Stomach smooth muscle (tissue), 2 donors: ENCODE measurements around the gene RELL2.

Experiments
- H3K27ac ChIP-seq: one replicate; pipeline ENCODE4 v1.7.0; 2013; ENCODE audit warnings: mild to moderate bottlenecking, low read length, inconsistent platforms
- H3K27me3 ChIP-seq, 2 donors: one replicate each; pipeline ENCODE4 v1.7.0; 2013; ENCODE audit warnings: low read length in 2 of 2; ENCODE audit not compliant: insufficient read depth in 2 of 2, control insufficient read depth in 1 of 2
- H3K36me3 ChIP-seq, 2 donors: one replicate each; pipeline ENCODE4 v1.7.0; 2013; ENCODE audit warnings: low read length in 2 of 2; ENCODE audit not compliant: control insufficient read depth in 2 of 2, insufficient read depth in 2 of 2
- H3K4me1 ChIP-seq: one replicate; pipeline ENCODE4 v1.7.0; 2013; ENCODE audit warnings: low read length; ENCODE audit not compliant: control insufficient read depth, insufficient read depth
- H3K4me3 ChIP-seq, 2 donors: one replicate each; pipeline ENCODE4 v1.7.0; 2013; ENCODE audit warnings: low read length in 2 of 2
- H3K9ac ChIP-seq, 2 donors: one replicate each; pipeline ENCODE4 v1.7.0; 2013; ENCODE audit warnings: low read length in 2 of 2, mild to moderate bottlenecking in 1 of 2
- H3K9me3 ChIP-seq, 2 donors: one replicate each; pipeline ENCODE4 v1.7.0; 2013; ENCODE audit warnings: low read length in 2 of 2; ENCODE audit not compliant: control insufficient read depth in 2 of 2
- donor health status: healthy.
- donor health status: Pancreatic carcinoma.

The RELL2 gene

GRCh38 chr5:141663506-141663905 lies 26.7 kb downstream of the RELL2 start:
- H3K9ac ChIP-seq: no peak overlapping the region
- no peaks in the 10 kb centered on the region for H3K27me3 ChIP-seq
- no peak overlapping the region for H3K27ac ChIP-seq
- no peaks in the 10 kb centered on the region for H3K4me1 ChIP-seq
- no peak overlapping the region for H3K4me3 ChIP-seq
- H3K9me3 ChIP-seq: no peaks in the 10 kb centered on the region
- H3K36me3 ChIP-seq: no peaks in the 10 kb centered on the region

GRCh38 chr5:141664733-141665461 lies 28.1 kb downstream of the RELL2 start:
- no peak overlapping the region for H3K27ac ChIP-seq
- no peaks in the 10 kb centered on the region for H3K9me3 ChIP-seq
- H3K9ac ChIP-seq: no peak overlapping the region
- H3K36me3 ChIP-seq: no peaks in the 10 kb centered on the region
- H3K27me3 ChIP-seq: no peaks in the 10 kb centered on the region
- no peak overlapping the region for H3K4me3 ChIP-seq
- no peaks in the 10 kb centered on the region for H3K4me1 ChIP-seq

GRCh38 chr5:141665995-141666940 lies 29.5 kb downstream of the RELL2 start:
- H3K4me3 ChIP-seq: no peak overlapping the region
- H3K36me3 ChIP-seq: no peaks in the 10 kb centered on the region

GRCh38 chr5:141668601-141669265 lies 31.9 kb downstream of the RELL2 start:
- no peaks in the 10 kb centered on the region for H3K4me1 ChIP-seq
- no peak overlapping the region for H3K9ac ChIP-seq
- H3K27me3 ChIP-seq: no peaks in the 10 kb centered on the region
- H3K27ac ChIP-seq: no peak overlapping the region
- no peaks in the 10 kb centered on the region for H3K36me3 ChIP-seq
- no peaks in the 10 kb centered on the region for H3K9me3 ChIP-seq
- H3K4me3 ChIP-seq: no peak overlapping the region

More at GRCh38 chr5:141665995-141666940, 29.5 kb downstream of the RELL2 start:
- no peak overlapping the region for H3K27ac ChIP-seq
- no peaks in the 10 kb centered on the region for H3K4me1 ChIP-seq
- no peaks in the 10 kb centered on the region for H3K9me3 ChIP-seq
- no peak overlapping the region for H3K9ac ChIP-seq
- no peaks in the 10 kb centered on the region for H3K27me3 ChIP-seq

GRCh38 chr5:141669520-141669919 lies 32.7 kb downstream of the RELL2 start:
- Histone ChIP-seq H3K9ac (no peak overlapping the region), H3K4me3 (no peak overlapping the region), H3K9me3 (no peaks in the 10 kb centered on the region), H3K4me1 (no peaks in the 10 kb centered on the region), H3K27me3 (no peaks in the 10 kb centered on the region), H3K27ac (no peak overlapping the region), H3K36me3 (no peaks in the 10 kb centered on the region)

GRCh38 chr5:141672071-141672840 lies 35.5 kb downstream of the RELL2 start:
- Histone ChIP-seq H3K27me3 (no peaks in the 10 kb centered on the region), H3K9me3 (no peaks in the 10 kb centered on the region), H3K9ac (no peak overlapping the region), H3K27ac (no peak overlapping the region), H3K4me3 (no peak overlapping the region), H3K36me3 (no peaks in the 10 kb centered on the region), H3K4me1 (no peaks in the 10 kb centered on the region)

GRCh38 chr5:141672841-141673813 lies 36.3 kb downstream of the RELL2 start:
- no peak overlapping the region for H3K9ac ChIP-seq
- no peaks in the 10 kb centered on the region for H3K27me3 ChIP-seq
- no peak overlapping the region for H3K4me3 ChIP-seq
- no peaks in the 10 kb centered on the region for H3K9me3 ChIP-seq
- no peak overlapping the region for H3K27ac ChIP-seq
- H3K4me1 ChIP-seq: no peaks in the 10 kb centered on the region
- H3K36me3 ChIP-seq: no peaks in the 10 kb centered on the region

GRCh38 chr5:141674747-141675146 lies 38.0 kb downstream of the RELL2 start:
- Histone ChIP-seq H3K27ac (no peak overlapping the region), H3K4me1 (no peaks in the 10 kb centered on the region), H3K4me3 (no peak overlapping the region), H3K9me3 (no peaks in the 10 kb centered on the region), H3K27me3 (peaks cover 0 to 4% of the 10 kb centered on the region in 2 donors), H3K36me3 (no peaks in the 10 kb centered on the region), H3K9ac (no peak overlapping the region)

- Histone ChIP-seq H3K36me3 (no peaks in the 10 kb centered on the region), H3K9me3 (no peaks in the 10 kb centered on the region), H3K9ac (no peak overlapping the region), H3K27me3 (peaks cover 0 to 4% of the 10 kb centered on the region in 2 donors), H3K4me3 (no peak overlapping the region), H3K4me1 (peaks cover 4% of the 10 kb centered on the region), H3K27ac (no peak overlapping the region)
These were observed 38.9 kb downstream of the RELL2 start for GRCh38 chr5:141675672-141676071.
